ENCODE results near the gene G3BP2.
"Not testable (repeated sequence)": the region's sequence is repeated elsewhere in the genome, so short reads cannot be mapped to it uniquely, and the experiment has no call there.

G3BP2 gene

DNA sequence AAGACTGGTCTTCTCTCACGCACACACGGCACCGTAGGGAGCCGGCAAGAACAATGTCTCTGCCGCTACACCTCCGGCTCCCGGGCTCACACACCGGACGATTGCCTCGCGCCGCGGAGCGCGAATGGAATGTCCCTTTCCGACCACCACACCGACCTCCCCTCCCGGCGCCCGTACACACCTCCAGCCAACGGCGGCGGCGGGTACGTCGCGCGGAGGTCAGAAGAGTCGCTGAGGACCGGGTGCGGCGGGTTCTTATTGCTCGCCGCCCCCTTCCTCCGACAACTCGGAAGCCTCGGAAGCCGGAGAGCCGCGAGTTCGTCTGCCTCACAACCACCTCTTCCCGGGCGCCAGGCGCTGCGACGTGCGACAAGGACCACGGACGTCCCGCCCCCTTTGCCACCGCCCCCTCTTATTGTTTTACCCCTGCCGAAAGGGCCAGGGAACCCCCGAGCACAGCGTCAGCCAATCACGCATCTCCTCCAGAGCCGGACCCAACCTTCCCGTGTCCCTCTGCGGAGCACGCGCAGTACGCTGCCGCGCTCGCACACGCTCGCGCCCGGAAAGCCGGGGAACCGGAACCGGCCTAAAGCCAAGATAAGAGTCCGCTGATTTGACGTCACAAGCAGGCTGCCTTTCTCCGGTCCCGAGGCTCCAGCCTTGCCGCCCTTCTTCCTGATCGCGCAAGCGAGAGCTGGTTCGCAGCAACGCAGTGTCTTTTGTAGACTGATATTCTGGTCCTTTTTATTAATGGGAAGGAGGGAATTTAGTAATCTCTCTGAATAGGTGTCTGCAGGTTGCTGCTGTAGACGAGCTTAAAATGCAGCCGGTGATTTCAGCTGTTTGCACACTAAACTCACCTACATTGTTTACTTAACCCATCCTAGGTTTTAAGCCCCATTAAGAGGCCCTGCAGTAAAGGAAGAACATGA lies at the start of gene G3BP2:
Gene G3BP2 (minus strand): TSS at position 385 of the 932 bp plus-strand sequence. CDS start 11,386 bp downstream, outside the sequence.
- DNase-seq = peak; percentile 64

- DNase-seq = no peak
Observed at GRCh38 chr4:75722417-75722816, 49.2 kb upstream of the G3BP2 start.

- DNase-seq = no peak
Observed at GRCh38 chr4:75718529-75718928, 45.3 kb upstream of the G3BP2 start.

DNA sequence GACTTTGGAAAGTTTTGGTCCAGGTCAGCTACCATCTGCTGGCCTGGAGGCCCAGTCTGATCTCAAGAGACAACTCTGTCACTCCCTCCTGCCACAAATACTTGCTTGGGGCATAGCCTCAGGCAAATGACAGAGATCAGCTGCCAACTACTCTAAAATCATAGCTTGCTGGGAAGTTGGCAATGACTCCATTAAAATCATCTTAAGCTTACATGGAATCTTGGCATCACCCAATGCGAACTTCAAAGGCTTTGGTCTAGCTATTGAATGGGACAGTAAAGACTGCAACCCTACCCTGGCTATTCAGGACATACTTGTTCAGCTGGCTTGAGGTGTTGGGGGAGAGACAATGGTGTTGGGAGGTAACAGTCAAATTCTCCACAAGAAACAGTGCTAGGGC lies 44.2 kb upstream of the G3BP2 start:
- no peak for DNase-seq

GRCh38 chr4:75716054-75716453 lies 42.8 kb upstream of the G3BP2 start:
- not testable (repeated sequence) for DNase-seq

GRCh38 chr4:75715105-75715799 lies 42.0 kb upstream of the G3BP2 start:
- no peak for DNase-seq

DNA sequence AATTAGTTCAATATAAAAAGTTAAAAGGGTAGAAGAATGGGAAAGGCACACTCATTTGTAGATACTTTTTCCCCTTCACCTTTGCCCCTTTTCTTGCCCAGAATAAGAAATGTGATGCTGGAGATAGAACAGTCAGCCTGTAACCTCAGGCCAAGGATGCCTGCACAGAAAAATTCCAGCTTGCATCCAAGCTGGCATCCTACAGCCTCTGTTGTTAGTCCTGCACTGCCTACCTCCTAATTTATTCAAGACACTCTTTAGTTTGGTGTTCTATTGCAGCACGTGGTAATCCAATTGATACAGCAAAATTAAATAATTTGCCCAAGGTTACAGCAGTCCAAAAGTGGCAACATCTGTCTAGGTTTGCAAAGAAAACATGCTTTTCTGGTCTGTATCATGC lies 41.5 kb upstream of the G3BP2 start:
- no peak for DNase-seq

DNA sequence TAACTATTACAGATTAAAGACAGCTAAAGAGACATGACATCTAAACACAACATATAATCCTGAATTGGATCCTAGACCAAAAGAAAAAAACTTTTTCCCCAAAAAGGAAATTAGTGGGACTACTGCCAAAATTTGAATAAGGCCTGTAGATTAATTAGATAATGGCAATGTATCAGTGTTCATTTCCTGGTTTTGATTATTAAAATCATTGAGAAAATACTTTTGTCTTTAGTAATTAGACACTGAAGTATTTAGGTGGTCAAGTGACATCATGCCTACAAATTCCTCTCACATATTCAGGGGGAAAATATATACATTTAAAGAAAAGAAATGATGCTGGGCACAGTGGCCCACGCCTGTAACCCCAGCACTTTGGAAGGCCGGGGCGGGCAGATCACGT lies 40.8 kb upstream of the G3BP2 start:
- DNase-seq = no peak

- no peak for DNase-seq
Observed at GRCh38 chr4:75710246-75710645, 37.0 kb upstream of the G3BP2 start.

GRCh38 chr4:75708218-75708691 lies 35.0 kb upstream of the G3BP2 start:
- no peak for DNase-seq

GRCh38 chr4:75705198-75705977 lies 32.2 kb upstream of the G3BP2 start:
- no peak for DNase-seq

DNA sequence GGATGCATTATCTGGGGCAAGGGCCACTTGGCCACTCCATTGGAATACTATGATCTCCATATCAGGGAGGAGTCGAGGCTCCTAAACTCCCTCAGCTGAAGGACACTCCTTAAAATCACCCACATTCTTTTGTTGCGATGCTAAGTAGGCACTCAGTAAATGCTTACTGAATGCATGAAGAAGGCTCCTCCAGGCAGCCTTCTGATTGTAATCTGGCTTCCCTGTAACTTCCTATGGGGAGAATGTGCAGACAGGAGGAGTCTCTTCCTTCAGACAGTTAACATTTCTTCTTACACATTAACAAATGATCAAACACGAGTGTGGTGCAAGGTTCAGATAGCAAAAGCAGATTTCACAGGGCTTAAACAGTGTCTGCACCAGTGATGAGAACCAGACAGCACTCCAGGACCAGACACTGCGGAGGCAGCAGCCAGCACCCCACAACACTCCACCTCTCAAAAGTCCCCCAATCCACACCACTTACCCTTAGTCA lies 29.8 kb upstream of the G3BP2 start:
- DNase-seq = no peak

- no peak for DNase-seq
Observed at GRCh38 chr4:75699299-75699698, 26.1 kb upstream of the G3BP2 start.

DNA sequence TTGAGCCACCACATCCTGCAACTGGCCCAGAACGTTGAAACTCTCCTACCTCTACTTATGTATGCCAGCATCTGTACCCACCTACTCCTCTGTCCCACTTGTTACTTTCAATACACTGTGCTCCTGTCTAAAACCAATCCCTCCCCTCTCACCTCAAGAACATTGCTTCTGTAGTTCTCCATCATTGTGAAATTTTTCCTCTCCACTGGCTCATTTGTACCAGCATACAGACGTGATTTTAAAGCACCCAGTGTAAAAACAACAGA lies 25.7 kb upstream of the G3BP2 start:
- DNase-seq = no peak

GRCh38 chr4:75698162-75698962 lies 25.2 kb upstream of the G3BP2 start:
- DNase-seq = no peak

DNA sequence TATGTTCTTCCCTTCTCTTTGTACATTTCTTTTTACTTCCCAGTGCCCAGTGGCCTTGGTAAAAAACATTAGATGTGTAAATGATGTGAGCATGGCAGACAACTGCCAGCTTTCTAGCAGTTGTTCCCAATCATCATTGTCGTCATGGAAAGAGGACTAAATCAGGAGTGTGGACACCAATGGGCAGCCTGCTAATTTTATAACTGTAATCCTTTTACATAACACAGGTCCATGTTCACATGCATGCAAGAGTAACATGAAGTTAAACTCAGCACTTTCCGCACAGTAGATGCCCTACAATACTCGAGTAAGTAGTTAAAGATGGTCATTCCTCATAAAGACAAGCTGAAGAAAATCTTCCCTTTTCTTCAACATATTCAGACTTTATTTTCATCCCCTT lies 23.4 kb upstream of the G3BP2 start:
- no peak for DNase-seq

GRCh38 chr4:75696071-75696470 lies 22.9 kb upstream of the G3BP2 start:
- no peak for DNase-seq

DNA sequence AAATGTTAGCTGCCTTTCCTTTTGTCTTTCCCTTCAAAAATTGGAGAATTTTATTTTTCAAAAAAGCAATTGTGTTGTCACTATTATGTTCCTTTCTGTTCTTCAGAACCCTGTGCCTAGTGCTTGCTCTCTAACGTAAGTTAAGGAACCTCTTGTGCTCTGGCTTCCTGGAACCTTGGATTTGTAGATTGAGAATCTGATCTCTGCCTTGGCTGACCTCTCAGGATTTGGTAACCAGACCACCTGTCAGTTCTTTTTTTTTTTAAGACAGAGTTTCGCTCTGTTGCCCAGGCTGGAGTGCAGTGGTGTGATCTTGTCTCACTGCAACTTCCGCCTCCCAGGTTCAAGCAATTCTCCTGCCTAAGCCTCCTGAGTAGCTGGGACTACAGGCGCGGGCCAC lies 18.9 kb upstream of the G3BP2 start:
- DNase-seq = not testable (repeated sequence)

GRCh38 chr4:75687125-75687524 lies 13.9 kb upstream of the G3BP2 start:
- not testable (repeated sequence) for DNase-seq

GRCh38 chr4:75686346-75686745 lies 13.1 kb upstream of the G3BP2 start:
- DNase-seq = no peak

DNA sequence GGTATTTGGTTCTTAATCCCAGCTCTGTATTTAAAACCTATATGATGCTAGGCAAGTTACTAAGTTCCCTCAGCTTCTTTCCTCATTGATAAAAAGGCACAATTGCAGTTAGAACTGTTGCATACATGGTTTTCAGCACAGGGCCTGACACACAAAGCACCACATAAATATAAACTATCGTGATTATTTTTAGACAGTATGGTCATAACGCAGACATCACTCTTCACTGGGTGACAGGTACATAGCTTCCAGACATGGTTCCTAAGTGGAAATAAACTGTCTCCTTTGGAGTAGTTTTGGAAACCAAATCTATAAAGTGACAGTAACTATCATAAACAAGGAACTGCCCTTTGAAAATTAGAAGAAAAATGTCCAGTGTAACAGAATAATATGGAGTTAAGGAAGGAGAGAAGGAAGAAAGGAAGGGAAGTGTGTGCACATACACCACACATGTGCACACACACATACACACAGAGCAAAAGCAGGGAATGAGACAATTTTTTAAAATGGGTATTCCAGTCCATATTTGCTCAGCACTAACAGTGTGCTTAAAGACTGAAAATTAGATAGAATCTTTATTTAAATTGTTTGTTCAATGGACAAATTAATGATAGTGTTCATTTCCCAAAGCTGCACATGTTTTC lies 12.5 kb upstream of the G3BP2 start:
- DNase-seq = no peak

All from NCI-H524 treated with DMSO at 0.1 percent for 48 hours (cell line).